ENCODE results near the gene RNASE7.

RNASE7 gene

GRCh38 chr14:21043974-21044618, 1.9 kb downstream of the RNASE7 start:
- DNase-seq = no peak

- DNase-seq = no peak
Observed at GRCh38 chr14:21047378-21047781, 5.2 kb downstream of the RNASE7 start.

GRCh38 chr14:21048638-21049037, 6.5 kb downstream of the RNASE7 start:
- no peak for DNase-seq

GRCh38 chr14:21049271-21049673, 7.1 kb downstream of the RNASE7 start:
- DNase-seq = no peak

GRCh38 chr14:21050597-21050996, 8.4 kb downstream of the RNASE7 start:
- DNase-seq = no peak

- DNase-seq = no peak
Observed at GRCh38 chr14:21053184-21054122, 11.3 kb downstream of the RNASE7 start.

- no peak for DNase-seq
Observed at GRCh38 chr14:21054123-21054767, 12.1 kb downstream of the RNASE7 start.

- DNase-seq = no peak
Observed at GRCh38 chr14:21054768-21055145, 12.6 kb downstream of the RNASE7 start.

- DNase-seq = no peak
Observed at GRCh38 chr14:21055432-21056117, 13.4 kb downstream of the RNASE7 start.

- DNase-seq = no peak
Observed at GRCh38 chr14:21056520-21057163, 14.5 kb downstream of the RNASE7 start.

GRCh38 chr14:21057803-21058675, 15.9 kb downstream of the RNASE7 start, which contains the start of gene RNASE8:
Gene RNASE8 (plus strand): TSS chr14:21057822. CDS start chr14:21057893, 71 bp downstream.
- no peak for DNase-seq

GRCh38 chr14:21058903-21059302, 16.7 kb downstream of the RNASE7 start:
- DNase-seq = no peak

- DNase-seq = peak in 1 of 2 donors; percentile 16
Observed at GRCh38 chr14:21059842-21060613, 17.9 kb downstream of the RNASE7 start.

GRCh38 chr14:21060614-21061346, 18.6 kb downstream of the RNASE7 start:
- DNase-seq = no peak

GRCh38 chr14:21061347-21061668, 19.1 kb downstream of the RNASE7 start:
- DNase-seq = no peak

- DNase-seq = no peak
Observed at GRCh38 chr14:21063479-21063878, 21.3 kb downstream of the RNASE7 start.

GRCh38 chr14:21066882-21067502, 24.8 kb downstream of the RNASE7 start:
- no peak for DNase-seq

GRCh38 chr14:21068521-21069387, 26.6 kb downstream of the RNASE7 start:
- DNase-seq = peak; percentile 40 to 57
